CD4-positive, alpha-beta T cell treated with Interleukin-6 at 100 ng/mL for 8 hours (primary cell): ENCODE measurements around the gene ZNF335.

Source experiments
- DNase-seq: peaks from one replicate; pipeline ENCODE4 v3.0.0-alpha.2; 2020; ENCODE audit warnings: mixed read lengths, low spot score

The ZNF335 gene

GRCh38 chr20:45952861-45953260, 19.1 kb downstream of the ZNF335 start:
- DNase-seq = no peak

- no peak for DNase-seq
Measured at GRCh38 chr20:45951925-45952834, 19.8 kb downstream of the ZNF335 start.

DNA sequence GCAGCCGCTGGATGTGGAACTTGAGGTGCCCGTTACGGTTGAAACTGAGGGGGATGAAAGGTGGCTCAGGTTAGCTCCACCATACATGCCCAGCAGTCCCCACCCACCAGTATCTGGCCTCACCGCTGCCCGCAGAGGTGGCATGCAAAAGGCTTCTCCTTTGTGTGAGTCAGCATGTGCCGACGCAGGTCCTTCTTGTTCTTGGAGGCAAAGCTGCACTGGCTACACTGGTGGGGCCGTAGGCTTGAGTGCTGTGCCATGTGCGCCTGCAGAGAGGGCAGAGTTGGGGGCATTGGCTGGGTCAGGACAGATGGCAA, 21.7 kb downstream of the ZNF335 start:
- no peak for DNase-seq

- no peak for DNase-seq
Measured at GRCh38 chr20:45949542-45950329, 22.3 kb downstream of the ZNF335 start.

- DNase-seq = no peak
Measured at GRCh38 chr20:45948742-45949541, 23.1 kb downstream of the ZNF335 start.

DNA sequence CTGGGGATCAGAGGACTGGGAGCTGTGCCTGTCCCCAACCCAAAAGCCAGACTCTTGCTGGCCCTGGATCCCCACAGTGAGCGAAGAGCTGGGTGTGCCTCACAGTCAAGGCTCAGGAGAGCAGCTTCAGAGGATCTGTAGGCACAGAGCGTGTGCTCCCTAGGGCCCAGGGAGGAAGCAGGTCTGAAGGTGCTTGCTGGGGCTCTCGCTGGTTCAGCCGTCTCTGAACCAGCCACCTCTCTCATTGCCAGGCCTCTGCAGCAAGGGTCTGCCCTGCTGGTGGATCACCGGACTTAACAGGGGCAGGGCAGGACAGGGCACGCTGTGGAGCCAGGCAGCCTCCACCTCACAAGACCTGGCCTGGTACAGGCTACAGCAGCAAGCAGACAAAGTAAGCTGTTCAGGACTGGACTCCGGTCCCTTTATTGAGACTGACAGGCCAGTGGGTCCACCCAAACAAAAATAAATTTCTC, 23.7 kb downstream of the ZNF335 start:
- no peak for DNase-seq

GRCh38 chr20:45947110-45947866, 24.7 kb downstream of the ZNF335 start:
- no peak for DNase-seq

GRCh38 chr20:45946149-45946970, 25.6 kb downstream of the ZNF335 start:
- no peak for DNase-seq

DNA sequence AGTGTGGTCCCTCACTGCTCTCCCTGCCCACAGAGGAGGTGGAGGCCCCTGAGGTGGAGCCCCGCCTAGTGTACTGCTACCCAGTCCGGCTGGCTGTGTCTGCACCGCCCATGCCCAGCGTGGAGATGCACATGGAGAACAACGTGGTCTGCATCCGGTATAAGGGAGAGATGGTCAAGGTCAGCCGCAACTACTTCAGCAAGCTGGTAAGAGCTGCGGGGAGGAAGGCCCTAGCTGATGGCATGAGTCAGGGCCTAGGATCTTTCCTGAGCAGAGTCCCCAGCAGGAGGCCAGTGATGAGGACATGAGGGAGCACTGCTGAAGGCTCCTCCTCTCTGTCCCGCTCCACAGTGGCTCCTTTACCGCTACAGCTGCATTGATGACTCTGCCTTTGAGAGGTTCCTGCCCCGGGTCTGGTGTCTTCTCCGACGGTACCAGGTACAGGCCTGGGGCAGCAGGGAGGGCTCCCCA, 26.3 kb downstream of the ZNF335 start:
- no peak for DNase-seq

- DNase-seq = no peak
Measured at GRCh38 chr20:45944965-45945677, 26.9 kb downstream of the ZNF335 start.

DNA sequence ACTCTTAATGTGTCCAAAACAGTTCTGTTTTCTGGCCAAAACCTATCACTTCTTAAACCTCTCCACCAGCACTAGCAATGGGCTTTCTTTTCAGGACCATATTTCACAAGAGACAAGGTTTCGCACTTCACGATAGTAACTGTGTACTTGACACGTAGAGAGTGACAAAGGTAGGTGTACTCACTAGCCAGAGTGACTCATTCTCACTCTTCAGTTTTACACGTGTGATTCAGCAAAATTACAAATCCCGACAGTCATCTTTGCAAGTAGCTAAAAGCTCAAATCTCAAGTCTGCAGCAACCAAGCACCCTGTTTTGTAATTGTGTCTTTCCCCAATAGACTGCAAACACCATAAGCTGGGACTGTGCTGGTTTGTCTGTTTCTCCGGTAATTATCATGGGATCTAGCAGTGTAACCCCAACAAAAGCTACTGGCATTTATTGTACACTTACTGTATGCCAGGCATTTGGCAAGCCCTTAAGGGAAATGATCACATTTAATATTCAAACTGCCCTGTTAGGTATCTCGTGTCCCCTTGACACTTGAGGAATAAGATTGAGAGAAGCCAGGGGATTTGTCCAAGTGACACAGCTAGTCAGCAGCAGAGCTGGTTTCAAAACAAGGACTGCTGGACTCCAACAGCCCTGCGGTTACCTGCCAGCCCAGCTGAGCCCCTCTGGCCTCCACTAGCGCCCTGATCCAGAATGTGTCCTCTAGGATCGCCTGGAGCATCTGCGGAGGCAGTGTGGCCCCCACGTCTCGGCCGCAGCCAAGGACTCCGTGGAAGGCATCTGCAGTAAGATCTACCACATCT, 27.6 kb downstream of the ZNF335 start:
- no peak for DNase-seq

DNA sequence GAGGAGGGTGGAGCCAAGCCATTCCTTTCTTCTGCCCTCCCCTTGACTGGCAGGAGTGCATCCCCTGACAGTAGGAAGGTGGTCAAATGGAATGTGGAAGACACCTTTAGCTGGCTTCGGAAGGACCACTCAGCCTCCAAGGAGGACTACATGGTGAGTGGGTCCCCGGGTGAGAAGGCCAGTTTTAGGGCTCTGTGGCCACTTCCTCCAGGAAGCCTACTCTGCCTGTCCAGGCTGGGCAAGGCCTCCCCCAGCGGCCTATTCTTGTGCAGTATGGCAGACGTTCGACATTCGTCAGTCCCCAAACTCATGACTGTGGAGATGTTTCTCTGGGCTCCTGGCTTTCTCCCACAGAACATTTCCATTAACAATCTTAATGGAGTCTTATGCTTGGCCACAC, 28.4 kb downstream of the ZNF335 start:
- DNase-seq = no peak

DNA sequence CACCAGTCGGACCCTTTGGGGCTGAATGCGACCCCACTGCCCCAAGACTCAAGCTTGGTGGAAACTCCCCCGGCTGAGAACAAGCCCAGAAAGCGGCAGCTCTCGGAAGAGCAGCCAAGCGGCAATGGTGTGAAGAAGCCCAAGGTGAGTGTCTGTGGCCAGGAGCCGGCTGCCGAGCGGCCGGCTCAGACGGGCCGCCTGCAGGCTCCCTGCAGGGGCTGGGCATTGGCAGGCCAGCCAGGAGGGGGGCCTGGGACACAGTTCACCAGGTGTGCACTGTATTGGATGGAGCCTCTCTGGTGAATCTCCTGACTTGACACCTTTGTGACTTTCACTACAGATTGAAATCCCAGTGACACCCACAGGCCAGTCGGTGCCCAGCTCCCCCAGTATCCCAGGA, 31.5 kb downstream of the ZNF335 start:
- no peak for DNase-seq

DNA sequence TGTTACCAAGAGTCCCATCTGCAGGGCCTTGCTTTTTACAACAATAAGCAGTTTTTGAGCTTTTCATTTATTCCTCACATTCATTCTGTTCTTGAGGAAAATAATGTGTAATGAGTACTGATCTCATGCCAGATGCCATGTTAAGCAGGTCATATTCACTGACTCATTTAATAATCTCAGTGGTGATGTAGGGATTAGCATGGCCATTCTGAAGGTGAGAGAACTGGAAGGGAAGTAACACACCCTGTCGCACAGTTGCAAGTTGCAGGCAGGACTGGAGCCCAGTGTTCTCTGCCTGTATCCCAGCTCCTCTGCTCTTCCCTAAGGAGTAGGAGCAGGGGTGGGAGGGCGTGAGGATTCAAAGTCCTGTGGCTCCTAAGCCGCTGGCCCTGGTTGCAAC, 31.9 kb downstream of the ZNF335 start:
- DNase-seq = no peak

- DNase-seq = no peak
Measured at GRCh38 chr20:45938727-45939438, 33.1 kb downstream of the ZNF335 start.

GRCh38 chr20:45937765-45938164, 34.2 kb downstream of the ZNF335 start:
- no peak for DNase-seq

- DNase-seq = no peak
Measured at GRCh38 chr20:45935416-45936046, 36.5 kb downstream of the ZNF335 start.
